OCI-LY3 (cell line): ENCODE results near the gene NR3C2.

ENCODE experiments used
- H2AFZ ChIP-seq: fragments of 200-600, 300-600 bp; shearing (Covaris generic); 2 replicates; pipeline ENCODE4 v1.6.0; 2014; ENCODE audit warnings: antibody characterized with exemption, low read depth, low read length
- H3K27ac ChIP-seq: fragments of 200-600, 300-600 bp; sonication (generic); 2 replicates; pipeline ENCODE4 v1.5.1; 2014; ENCODE audit warnings: mild to moderate bottlenecking, low read length, moderate library complexity, mixed read lengths
- H3K27me3 ChIP-seq: fragments of 200-600, 300-600 bp; sonication (generic); 2 replicates; pipeline ENCODE4 v1.6.1; 2014; ENCODE audit warnings: low read depth, low read length, mixed read lengths
- H3K36me3 ChIP-seq: fragments of 200-600, 300-600 bp; sonication (generic); replicated peaks from 2 replicates; pipeline ENCODE3; 2014; ENCODE audit warnings: low read depth, low read length, mixed read lengths
- H3K4me1 ChIP-seq: fragments of 300-600, 200-600 bp; sonication (generic); 2 replicates; pipeline ENCODE4 v1.6.1; 2014; ENCODE audit warnings: low read length, mixed read lengths
- H3K4me2 ChIP-seq: fragments of 200-600, 300-600 bp; sonication (generic); 2 replicates; pipeline ENCODE4 v1.6.1; 2014; ENCODE audit warnings: low read length, mixed read lengths
- H3K4me3 ChIP-seq: fragments of 300-600, 200-600 bp; sonication (generic); 2 replicates; pipeline ENCODE4 v1.5.1; 2014; ENCODE audit warnings: antibody characterized with exemption, mild to moderate bottlenecking, low read length, moderate library complexity
- H3K79me2 ChIP-seq: fragments of 300-600, 200-600 bp; shearing (Covaris generic); 2 replicates; pipeline ENCODE4 v1.6.1; 2014; ENCODE audit warnings: mild to moderate bottlenecking, low read length, mixed read lengths
- H3K9ac ChIP-seq: fragments of 300-600, 200-600 bp; shearing (Covaris generic); 2 replicates; pipeline ENCODE4 v1.6.0; 2014; ENCODE audit warnings: mild to moderate bottlenecking, low read length, moderate library complexity
- H3K9me3 ChIP-seq: fragments of 200-600, 300-600 bp; shearing (Covaris generic); 2 replicates; pipeline ENCODE4 v1.6.1; 2014; ENCODE audit warnings: low read length, mixed read lengths; ENCODE audit not compliant: insufficient read depth
- H4K20me1 ChIP-seq: fragments of 200-600, 300-600 bp; sonication (generic); 2 replicates; pipeline ENCODE4 v1.6.1; 2016; ENCODE audit warnings: low read length, mixed read lengths; ENCODE audit not compliant: insufficient read depth
- CTCF ChIP-seq: fragments of 200-600, 300-600 bp; sonication (generic); IDR thresholded peaks from 2 replicates; pipeline ENCODE4 v1.5.1; 2014; ENCODE audit warnings: antibody characterized with exemption, low read length, low read depth
- EZH2phosphoT487 ChIP-seq: fragments of 200-600 bp; shearing (Covaris generic); IDR thresholded peaks from 2 replicates; pipeline ENCODE4 v1.6.1; 2018; ENCODE audit warnings: antibody characterized with exemption, mixed run types, low read depth

The NR3C2 gene

GRCh38 chr4:148288448-148288847, 153.8 kb downstream of the NR3C2 start:
- Histone ChIP-seq H3K4me3 (no peak overlapping the region), H3K79me2 (no peaks in the 10 kb centered on the region), H4K20me1 (no peaks in the 10 kb centered on the region), H2AFZ (no peak overlapping the region), H3K9ac (no peak overlapping the region), H3K27ac (no peak overlapping the region), H3K4me1 (no peaks in the 10 kb centered on the region), H3K9me3 (no peaks in the 10 kb centered on the region), H3K4me2 (no peak overlapping the region), H3K27me3 (no peaks in the 10 kb centered on the region), H3K36me3 (no peaks in the 10 kb centered on the region)
- TF ChIP-seq EZH2phosphoT487 (no peak), CTCF (no peak)

DNA sequence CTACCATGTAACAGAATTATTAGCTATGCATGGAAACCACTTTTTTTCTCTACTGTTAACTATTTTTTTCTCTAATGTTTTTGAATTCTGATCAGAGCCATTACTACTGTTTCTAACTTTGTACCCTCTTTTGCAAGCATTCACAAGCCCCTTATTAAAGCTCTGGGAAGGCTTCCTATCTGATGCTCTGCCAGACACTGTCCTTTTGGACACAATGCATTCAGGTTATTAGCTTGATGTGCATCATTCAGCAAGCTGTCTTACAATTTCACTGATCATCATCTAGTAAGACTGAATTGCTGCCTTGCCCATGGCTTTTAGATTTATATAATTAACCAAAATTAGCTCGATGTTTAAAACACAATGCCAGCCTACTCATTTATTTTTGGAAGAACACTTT, 155.1 kb downstream of the NR3C2 start:
- no peaks in the 10 kb centered on the region for H3K4me1 ChIP-seq
- no peaks in the 10 kb centered on the region for H3K27me3 ChIP-seq
- H2AFZ ChIP-seq: no peak overlapping the region
- H3K9me3 ChIP-seq: no peaks in the 10 kb centered on the region
- H3K79me2 ChIP-seq: no peaks in the 10 kb centered on the region
- no peaks in the 10 kb centered on the region for H4K20me1 ChIP-seq
- H3K4me2 ChIP-seq: no peak overlapping the region
- no peak overlapping the region for H3K9ac ChIP-seq
- TF ChIP-seq CTCF: no peak
- TF ChIP-seq EZH2phosphoT487: no peak
- no peaks in the 10 kb centered on the region for H3K36me3 ChIP-seq
- no peak overlapping the region for H3K27ac ChIP-seq
- H3K4me3 ChIP-seq: no peak overlapping the region

DNA sequence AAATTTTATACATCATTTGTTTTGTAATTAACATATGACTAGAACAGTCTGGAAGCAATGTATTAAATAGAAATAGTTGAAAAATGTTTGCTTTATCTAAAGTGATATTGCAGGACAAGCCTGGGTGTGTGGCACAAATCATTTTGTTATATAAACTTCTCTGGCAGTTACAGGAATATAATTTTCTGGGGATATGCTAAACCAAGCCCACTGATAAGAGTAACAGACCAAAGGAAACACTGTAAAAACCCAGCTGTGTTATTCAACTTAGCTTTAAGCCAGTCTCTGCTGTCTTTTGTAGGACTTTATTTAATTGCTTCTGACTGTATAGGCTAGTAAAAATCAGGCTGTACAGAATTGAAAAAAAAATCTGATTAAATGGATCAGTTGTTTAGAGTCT, 156.2 kb downstream of the NR3C2 start:
- no peak overlapping the region for H3K27ac ChIP-seq
- no peak for TF ChIP-seq EZH2phosphoT487
- TF ChIP-seq CTCF: no peak
- no peaks in the 10 kb centered on the region for H3K27me3 ChIP-seq
- no peak overlapping the region for H3K9ac ChIP-seq
- no peaks in the 10 kb centered on the region for H3K36me3 ChIP-seq
- no peaks in the 10 kb centered on the region for H3K4me1 ChIP-seq
- no peak overlapping the region for H3K4me3 ChIP-seq
- H3K9me3 ChIP-seq: no peaks in the 10 kb centered on the region
- H2AFZ ChIP-seq: no peak overlapping the region
- no peaks in the 10 kb centered on the region for H3K79me2 ChIP-seq
- H4K20me1 ChIP-seq: no peaks in the 10 kb centered on the region
- H3K4me2 ChIP-seq: no peak overlapping the region

DNA sequence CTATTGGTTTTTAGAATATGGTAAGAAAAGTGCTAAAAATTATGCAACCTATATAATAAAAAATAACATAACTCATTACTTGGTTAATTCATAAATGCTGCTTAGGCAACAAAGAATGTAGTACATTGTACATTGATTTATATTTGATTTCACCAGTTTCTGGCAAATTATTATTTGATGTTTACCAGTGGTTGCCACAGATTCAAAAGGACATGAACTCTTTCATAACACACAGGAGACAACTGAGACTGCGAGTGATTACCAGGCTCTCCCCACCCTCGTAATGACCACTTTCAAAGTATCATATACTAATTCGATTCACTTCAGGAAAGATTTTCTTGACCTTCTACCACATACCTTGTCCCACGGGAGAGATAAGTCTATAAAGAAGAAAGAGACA, 158.5 kb downstream of the NR3C2 start:
- Histone ChIP-seq H3K27ac (no peak overlapping the region), H3K36me3 (no peaks in the 10 kb centered on the region), H2AFZ (no peak overlapping the region), H3K27me3 (no peaks in the 10 kb centered on the region), H4K20me1 (no peaks in the 10 kb centered on the region), H3K9ac (no peak overlapping the region), H3K4me1 (no peaks in the 10 kb centered on the region), H3K9me3 (no peaks in the 10 kb centered on the region), H3K4me3 (no peak overlapping the region), H3K79me2 (no peaks in the 10 kb centered on the region), H3K4me2 (no peak overlapping the region)
- no peak for TF ChIP-seq CTCF
- no peak for TF ChIP-seq EZH2phosphoT487
